ENCODE results near the gene CKS1B. TPM values are rescaled to one million over a fixed set of nuclear protein-coding genes. Genes with fewer than 3 reads are reported as not detected.

The CKS1B gene
- total and polyA plus RNA-seq, 9 of the 15 experiments (the other 6 are each of a cell fraction or from before 2014, with no cell fraction given): 215 to 1,103 (median 460) TPM

DNA sequence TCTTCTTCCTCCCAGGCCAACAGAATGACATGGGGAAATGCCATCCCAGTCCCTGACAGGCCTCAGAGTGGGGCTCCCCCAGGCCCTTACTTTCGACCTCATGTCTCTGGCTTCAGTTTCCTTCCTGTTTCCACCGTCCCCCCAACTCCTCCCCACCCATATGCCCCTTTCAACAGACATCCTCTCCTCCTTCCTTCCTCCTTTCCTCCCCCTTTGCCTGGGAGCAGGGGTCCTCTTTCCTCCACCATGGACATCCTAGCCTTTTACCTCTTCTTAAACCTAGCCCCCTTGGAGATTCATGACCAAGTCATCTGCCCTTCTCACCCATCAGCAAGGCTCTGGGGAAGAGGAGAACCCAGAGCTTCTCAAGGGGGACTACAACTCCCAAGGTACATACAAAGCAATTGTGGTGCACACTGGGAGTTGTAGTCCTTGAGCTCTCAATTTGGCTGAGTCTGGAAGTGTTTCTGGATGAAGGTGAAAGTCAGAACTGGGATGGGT, 32.2 kb downstream of the CKS1B start (continued):
- TF ChIP-seq, protein P1, sequence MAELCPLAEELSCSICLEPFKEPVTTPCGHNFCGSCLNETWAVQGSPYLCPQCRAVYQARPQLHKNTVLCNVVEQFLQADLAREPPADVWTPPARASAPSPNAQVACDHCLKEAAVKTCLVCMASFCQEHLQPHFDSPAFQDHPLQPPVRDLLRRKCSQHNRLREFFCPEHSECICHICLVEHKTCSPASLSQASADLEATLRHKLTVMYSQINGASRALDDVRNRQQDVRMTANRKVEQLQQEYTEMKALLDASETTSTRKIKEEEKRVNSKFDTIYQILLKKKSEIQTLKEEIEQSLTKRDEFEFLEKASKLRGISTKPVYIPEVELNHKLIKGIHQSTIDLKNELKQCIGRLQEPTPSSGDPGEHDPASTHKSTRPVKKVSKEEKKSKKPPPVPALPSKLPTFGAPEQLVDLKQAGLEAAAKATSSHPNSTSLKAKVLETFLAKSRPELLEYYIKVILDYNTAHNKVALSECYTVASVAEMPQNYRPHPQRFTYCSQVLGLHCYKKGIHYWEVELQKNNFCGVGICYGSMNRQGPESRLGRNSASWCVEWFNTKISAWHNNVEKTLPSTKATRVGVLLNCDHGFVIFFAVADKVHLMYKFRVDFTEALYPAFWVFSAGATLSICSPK (IDR thresholded peaks at IDR 0.05; ENCODE audit: borderline replicate concordance): no peak
- TF ChIP-seq CCAR2 (IDR thresholded peaks at IDR 0.05; ENCODE audit: low read depth, low read length): no peak
- no peak for TF ChIP-seq SETDB1 (IDR thresholded peaks at IDR 0.05; ENCODE audit: low read length)
- TF ChIP-seq MBD2 (IDR thresholded peaks at IDR 0.05; ENCODE audit: borderline replicate concordance, low read depth): peak; percentile 48; the same call in 1 of the 2 replicates
- TF ChIP-seq BDP1 (IDR thresholded peaks at IDR 0.05; ENCODE audit: insufficient read depth, insufficient read length): no peak
- no peak for TF ChIP-seq KLF10 (CRISPR knock-in tag; IDR thresholded peaks at IDR 0.05)
- TF ChIP-seq MEIS2 (IDR thresholded peaks at IDR 0.05; ENCODE audit: partially characterized antibody): peak; percentile 42
- TF ChIP-seq FOSL1 (tag; conservative IDR thresholded peaks at IDR 0.05): no peak
- 0 out of 2 replicates have a peak, but pooled peaks have one; percentile 30 for TF ChIP-seq SUPT5H (IDR thresholded peaks at IDR 0.05)
- no peak for TF ChIP-seq ZNF780A (CRISPR knock-in tag; IDR thresholded peaks at IDR 0.05)
- TF ChIP-seq EWSR1 (IDR thresholded peaks at IDR 0.05; ENCODE audit: borderline replicate concordance, low read depth, partially characterized antibody): no peak
- no peak for TF ChIP-seq ZNF311 (CRISPR knock-in tag; IDR thresholded peaks at IDR 0.05)
- TF ChIP-seq TCF7L2 (IDR thresholded peaks at IDR 0.05; ENCODE audit: low read depth, low read length): no peak
- TF ChIP-seq, protein P2, sequence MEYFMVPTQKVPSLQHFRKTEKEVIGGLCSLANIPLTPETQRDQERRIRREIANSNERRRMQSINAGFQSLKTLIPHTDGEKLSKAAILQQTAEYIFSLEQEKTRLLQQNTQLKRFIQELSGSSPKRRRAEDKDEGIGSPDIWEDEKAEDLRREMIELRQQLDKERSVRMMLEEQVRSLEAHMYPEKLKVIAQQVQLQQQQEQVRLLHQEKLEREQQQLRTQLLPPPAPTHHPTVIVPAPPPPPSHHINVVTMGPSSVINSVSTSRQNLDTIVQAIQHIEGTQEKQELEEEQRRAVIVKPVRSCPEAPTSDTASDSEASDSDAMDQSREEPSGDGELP (CRISPR knock-in tag; IDR thresholded peaks at IDR 0.05; ENCODE audit: borderline replicate concordance): no peak
- TF ChIP-seq, protein P3, sequence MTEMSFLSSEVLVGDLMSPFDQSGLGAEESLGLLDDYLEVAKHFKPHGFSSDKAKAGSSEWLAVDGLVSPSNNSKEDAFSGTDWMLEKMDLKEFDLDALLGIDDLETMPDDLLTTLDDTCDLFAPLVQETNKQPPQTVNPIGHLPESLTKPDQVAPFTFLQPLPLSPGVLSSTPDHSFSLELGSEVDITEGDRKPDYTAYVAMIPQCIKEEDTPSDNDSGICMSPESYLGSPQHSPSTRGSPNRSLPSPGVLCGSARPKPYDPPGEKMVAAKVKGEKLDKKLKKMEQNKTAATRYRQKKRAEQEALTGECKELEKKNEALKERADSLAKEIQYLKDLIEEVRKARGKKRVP (CRISPR knock-in tag; IDR thresholded peaks at IDR 0.05): no peak
- TF ChIP-seq KAT8 (IDR thresholded peaks at IDR 0.05; ENCODE audit: low read depth): no peak
- 0 out of 4 replicates have a peak, but pooled peaks of 1 of the 2 experiments have one; percentile 15 for TF ChIP-seq KDM1A (IDR thresholded peaks at IDR 0.05)
- TF ChIP-seq, protein P4, sequence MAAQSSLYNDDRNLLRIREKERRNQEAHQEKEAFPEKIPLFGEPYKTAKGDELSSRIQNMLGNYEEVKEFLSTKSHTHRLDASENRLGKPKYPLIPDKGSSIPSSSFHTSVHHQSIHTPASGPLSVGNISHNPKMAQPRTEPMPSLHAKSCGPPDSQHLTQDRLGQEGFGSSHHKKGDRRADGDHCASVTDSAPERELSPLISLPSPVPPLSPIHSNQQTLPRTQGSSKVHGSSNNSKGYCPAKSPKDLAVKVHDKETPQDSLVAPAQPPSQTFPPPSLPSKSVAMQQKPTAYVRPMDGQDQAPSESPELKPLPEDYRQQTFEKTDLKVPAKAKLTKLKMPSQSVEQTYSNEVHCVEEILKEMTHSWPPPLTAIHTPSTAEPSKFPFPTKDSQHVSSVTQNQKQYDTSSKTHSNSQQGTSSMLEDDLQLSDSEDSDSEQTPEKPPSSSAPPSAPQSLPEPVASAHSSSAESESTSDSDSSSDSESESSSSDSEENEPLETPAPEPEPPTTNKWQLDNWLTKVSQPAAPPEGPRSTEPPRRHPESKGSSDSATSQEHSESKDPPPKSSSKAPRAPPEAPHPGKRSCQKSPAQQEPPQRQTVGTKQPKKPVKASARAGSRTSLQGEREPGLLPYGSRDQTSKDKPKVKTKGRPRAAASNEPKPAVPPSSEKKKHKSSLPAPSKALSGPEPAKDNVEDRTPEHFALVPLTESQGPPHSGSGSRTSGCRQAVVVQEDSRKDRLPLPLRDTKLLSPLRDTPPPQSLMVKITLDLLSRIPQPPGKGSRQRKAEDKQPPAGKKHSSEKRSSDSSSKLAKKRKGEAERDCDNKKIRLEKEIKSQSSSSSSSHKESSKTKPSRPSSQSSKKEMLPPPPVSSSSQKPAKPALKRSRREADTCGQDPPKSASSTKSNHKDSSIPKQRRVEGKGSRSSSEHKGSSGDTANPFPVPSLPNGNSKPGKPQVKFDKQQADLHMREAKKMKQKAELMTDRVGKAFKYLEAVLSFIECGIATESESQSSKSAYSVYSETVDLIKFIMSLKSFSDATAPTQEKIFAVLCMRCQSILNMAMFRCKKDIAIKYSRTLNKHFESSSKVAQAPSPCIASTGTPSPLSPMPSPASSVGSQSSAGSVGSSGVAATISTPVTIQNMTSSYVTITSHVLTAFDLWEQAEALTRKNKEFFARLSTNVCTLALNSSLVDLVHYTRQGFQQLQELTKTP (IDR thresholded peaks at IDR 0.05; ENCODE audit: low read depth in 1 of 2, partially characterized antibody in 2 of 2): peak in 1 of 2 experiments; percentile 94
